ENCODE data around the gene SPRY4.
A peak's percentile ranks its signal among the peaks of the same experiment; 100 is the strongest.

SPRY4 gene

GRCh38 chr5:142322403-142322746 lies 2.4 kb downstream of the SPRY4 start:
- DNase-seq: no peak
- Histone ChIP-seq H3K4me1 (ENCODE audit: control insufficient read depth, insufficient read depth, low read depth, low read length) (peaks cover 28% of the 10 kb centered on the region), H3K23ac (ENCODE audit: low read length in 2 of 2) (peak overlapping the region in 1 of 2 experiments; percentile 18), H4K91ac (ENCODE audit: low read length) (no peak overlapping the region), H2BK12ac (ENCODE audit: low read length in 2 of 2) (no peak overlapping the region), H3K79me1 (replicated peaks; ENCODE audit: low read length, poor library complexity, severe bottlenecking) (no peaks in the 10 kb centered on the region), H3K27ac (ENCODE audit: low read length, poor library complexity, severe bottlenecking) (peak overlapping the region; percentile 92), H3K4me2 (ENCODE audit: low read length, poor library complexity, severe bottlenecking) (peak overlapping the region; percentile 54), H2AK5ac (ENCODE audit: low read length, severe bottlenecking) (no peak overlapping the region), H3K27me3 (ENCODE audit: control insufficient read depth in 1 of 2, insufficient read depth in 1 of 2, low read length in 2 of 2) (no peaks in the 10 kb centered on the region), H4K8ac (ENCODE audit: low read length) (no peak overlapping the region), H3K14ac (ENCODE audit: low read length in 2 of 2) (peak overlapping the region in 1 of 2 experiments; percentile 12), H3K4me3 (ENCODE audit: insufficient read depth in 1 of 2, low read depth in 1 of 2, low read length in 2 of 2) (peak overlapping the region in 1 of 2 experiments; percentile 97), H3K18ac (ENCODE audit: low read depth in 1 of 2, low read length in 2 of 2) (peak overlapping the region; percentile 5 to 11), H3K4ac (ENCODE audit: low read depth in 1 of 2, low read length in 2 of 2) (peak overlapping the region in 1 of 2 experiments; percentile 1), H2BK15ac (ENCODE audit: low read depth, poor library complexity, severe bottlenecking) (no peak overlapping the region), H3K9me3 (ENCODE audit: control insufficient read depth, low read length) (no peaks in the 10 kb centered on the region), H3K36me3 (ENCODE audit: control insufficient read depth in 1 of 2, insufficient read depth in 2 of 2, low read depth in 1 of 2, low read length in 2 of 2) (peaks cover 0 to 3% of the 10 kb centered on the region in 2 experiments), H3K9ac (ENCODE audit: low read length) (peak overlapping the region; percentile 97), H2BK5ac (ENCODE audit: low read depth, low read length, poor library complexity, severe bottlenecking) (no peak overlapping the region), H2BK120ac (ENCODE audit: low read depth, low read length) (no peak overlapping the region), H2AFZ (ENCODE audit: low read depth, low read length) (no peak overlapping the region)
- no CpG with 5 or more reads among the region's 5 CpGs for WGBS

GRCh38 chr5:142320851-142321560 lies 3.8 kb downstream of the SPRY4 start:
- peak overlapping the region; percentile 1 to 97 for H3K4me3 ChIP-seq (ENCODE audit: insufficient read depth in 1 of 2, low read depth in 1 of 2, low read length in 2 of 2)
- no peaks in the 10 kb centered on the region for H3K9me3 ChIP-seq (ENCODE audit: control insufficient read depth, low read length)
- peak overlapping the region; percentile 14 for H4K91ac ChIP-seq (ENCODE audit: low read length)
- 1% methylated on average over 8 of the region's 8 CpGs for WGBS
- H3K27me3 ChIP-seq (ENCODE audit: control insufficient read depth in 1 of 2, insufficient read depth in 1 of 2, low read length in 2 of 2): no peaks in the 10 kb centered on the region
- peak overlapping the region; percentile 17 to 70 for H3K18ac ChIP-seq (ENCODE audit: low read depth in 1 of 2, low read length in 2 of 2)
- H2AK5ac ChIP-seq (ENCODE audit: low read length, severe bottlenecking): no peak overlapping the region
- H4K8ac ChIP-seq (ENCODE audit: low read length): peak overlapping the region; percentile 50
- H2BK120ac ChIP-seq (ENCODE audit: low read depth, low read length): no peak overlapping the region
- peak overlapping the region; percentile 69 for H3K4me2 ChIP-seq (ENCODE audit: low read length, poor library complexity, severe bottlenecking)
- H3K79me1 ChIP-seq (replicated peaks; ENCODE audit: low read length, poor library complexity, severe bottlenecking): no peaks in the 10 kb centered on the region
- peak; percentile 41 for DNase-seq
- no peak overlapping the region for H2BK12ac ChIP-seq (ENCODE audit: low read length in 2 of 2)
- peaks cover 5 to 6% of the 10 kb centered on the region in 2 experiments for H3K36me3 ChIP-seq (ENCODE audit: control insufficient read depth in 1 of 2, insufficient read depth in 2 of 2, low read depth in 1 of 2, low read length in 2 of 2)
- peak overlapping the region; percentile 97 for H3K9ac ChIP-seq (ENCODE audit: low read length)
- H3K27ac ChIP-seq (ENCODE audit: low read length, poor library complexity, severe bottlenecking): peak overlapping the region; percentile 15
- H2AFZ ChIP-seq (ENCODE audit: low read depth, low read length): no peak overlapping the region
- no peak overlapping the region for H2BK15ac ChIP-seq (ENCODE audit: low read depth, poor library complexity, severe bottlenecking)
- peak overlapping the region in 1 of 2 experiments; percentile 95 for H3K14ac ChIP-seq (ENCODE audit: low read length in 2 of 2)
- no peak overlapping the region for H2BK5ac ChIP-seq (ENCODE audit: low read depth, low read length, poor library complexity, severe bottlenecking)
- peak overlapping the region in 1 of 2 experiments; percentile 29 for H3K23ac ChIP-seq (ENCODE audit: low read length in 2 of 2)
- no peak overlapping the region for H3K4ac ChIP-seq (ENCODE audit: low read depth in 1 of 2, low read length in 2 of 2)
- H3K4me1 ChIP-seq (ENCODE audit: control insufficient read depth, insufficient read depth, low read depth, low read length): peaks cover 31% of the 10 kb centered on the region

- H3K27me3 ChIP-seq (ENCODE audit: control insufficient read depth in 1 of 2, insufficient read depth in 1 of 2, low read length in 2 of 2): no peaks in the 10 kb centered on the region
- peak overlapping the region; percentile 97 for H3K9ac ChIP-seq (ENCODE audit: low read length)
- peaks cover 31% of the 10 kb centered on the region for H3K4me1 ChIP-seq (ENCODE audit: control insufficient read depth, insufficient read depth, low read depth, low read length)
- peak overlapping the region; percentile 69 for H3K4me2 ChIP-seq (ENCODE audit: low read length, poor library complexity, severe bottlenecking)
- H2AK5ac ChIP-seq (ENCODE audit: low read length, severe bottlenecking): no peak overlapping the region
- no peak overlapping the region for H3K14ac ChIP-seq (ENCODE audit: low read length in 2 of 2)
- H3K18ac ChIP-seq (ENCODE audit: low read depth in 1 of 2, low read length in 2 of 2): peak overlapping the region; percentile 35 to 57
- H3K4me3 ChIP-seq (ENCODE audit: insufficient read depth in 1 of 2, low read depth in 1 of 2, low read length in 2 of 2): peak overlapping the region in 1 of 2 experiments; percentile 97
- no peaks in the 10 kb centered on the region for H3K79me1 ChIP-seq (replicated peaks; ENCODE audit: low read length, poor library complexity, severe bottlenecking)
- no peak overlapping the region for H3K4ac ChIP-seq (ENCODE audit: low read depth in 1 of 2, low read length in 2 of 2)
- no peak overlapping the region for H2AFZ ChIP-seq (ENCODE audit: low read depth, low read length)
- 6% methylated on average over 2 of the region's 4 CpGs for WGBS
- DNase-seq: peak; percentile 41
- H3K27ac ChIP-seq (ENCODE audit: low read length, poor library complexity, severe bottlenecking): peak overlapping the region; percentile 1
- no peak overlapping the region for H2BK15ac ChIP-seq (ENCODE audit: low read depth, poor library complexity, severe bottlenecking)
- peak overlapping the region; percentile 50 for H2BK120ac ChIP-seq (ENCODE audit: low read depth, low read length)
- H4K91ac ChIP-seq (ENCODE audit: low read length): no peak overlapping the region
- no peak overlapping the region for H2BK5ac ChIP-seq (ENCODE audit: low read depth, low read length, poor library complexity, severe bottlenecking)
- no peak overlapping the region for H3K23ac ChIP-seq (ENCODE audit: low read length in 2 of 2)
- H4K8ac ChIP-seq (ENCODE audit: low read length): no peak overlapping the region
- no peaks in the 10 kb centered on the region for H3K9me3 ChIP-seq (ENCODE audit: control insufficient read depth, low read length)
- H2BK12ac ChIP-seq (ENCODE audit: low read length in 2 of 2): no peak overlapping the region
- peaks cover 5 to 6% of the 10 kb centered on the region in 2 experiments for H3K36me3 ChIP-seq (ENCODE audit: control insufficient read depth in 1 of 2, insufficient read depth in 2 of 2, low read depth in 1 of 2, low read length in 2 of 2)
Measured at GRCh38 chr5:142320430-142320738, 4.4 kb downstream of the SPRY4 start.

GRCh38 chr5:142319560-142320429 lies 5.0 kb downstream of the SPRY4 start:
- H3K79me1 ChIP-seq (replicated peaks; ENCODE audit: low read length, poor library complexity, severe bottlenecking): no peaks in the 10 kb centered on the region
- peak overlapping the region; percentile 69 for H3K4me2 ChIP-seq (ENCODE audit: low read length, poor library complexity, severe bottlenecking)
- no peak overlapping the region for H2AK5ac ChIP-seq (ENCODE audit: low read length, severe bottlenecking)
- H3K27me3 ChIP-seq (ENCODE audit: control insufficient read depth in 1 of 2, insufficient read depth in 1 of 2, low read length in 2 of 2): no peaks in the 10 kb centered on the region
- peak overlapping the region in 1 of 2 experiments; percentile 97 for H3K4me3 ChIP-seq (ENCODE audit: insufficient read depth in 1 of 2, low read depth in 1 of 2, low read length in 2 of 2)
- WGBS: 49% methylated on average over 4 of the region's 7 CpGs
- H3K9me3 ChIP-seq (ENCODE audit: control insufficient read depth, low read length): no peaks in the 10 kb centered on the region
- no peak overlapping the region for H3K23ac ChIP-seq (ENCODE audit: low read length in 2 of 2)
- H3K27ac ChIP-seq (ENCODE audit: low read length, poor library complexity, severe bottlenecking): no peak overlapping the region
- peak overlapping the region; percentile 43 for H4K91ac ChIP-seq (ENCODE audit: low read length)
- no peak overlapping the region for H2AFZ ChIP-seq (ENCODE audit: low read depth, low read length)
- peaks cover 32% of the 10 kb centered on the region for H3K4me1 ChIP-seq (ENCODE audit: control insufficient read depth, insufficient read depth, low read depth, low read length)
- peak overlapping the region; percentile 0 to 24 for H3K4ac ChIP-seq (ENCODE audit: low read depth in 1 of 2, low read length in 2 of 2)
- peak; percentile 77 for DNase-seq
- peak overlapping the region; percentile 50 for H2BK120ac ChIP-seq (ENCODE audit: low read depth, low read length)
- peak overlapping the region; percentile 45 to 57 for H3K18ac ChIP-seq (ENCODE audit: low read depth in 1 of 2, low read length in 2 of 2)
- H3K14ac ChIP-seq (ENCODE audit: low read length in 2 of 2): peak overlapping the region in 1 of 2 experiments; percentile 0
- H3K36me3 ChIP-seq (ENCODE audit: control insufficient read depth in 1 of 2, insufficient read depth in 2 of 2, low read depth in 1 of 2, low read length in 2 of 2): peaks cover 5 to 9% of the 10 kb centered on the region in 2 experiments
- H2BK5ac ChIP-seq (ENCODE audit: low read depth, low read length, poor library complexity, severe bottlenecking): no peak overlapping the region
- H3K9ac ChIP-seq (ENCODE audit: low read length): peak overlapping the region; percentile 97
- H2BK12ac ChIP-seq (ENCODE audit: low read length in 2 of 2): no peak overlapping the region
- H4K8ac ChIP-seq (ENCODE audit: low read length): no peak overlapping the region
- no peak overlapping the region for H2BK15ac ChIP-seq (ENCODE audit: low read depth, poor library complexity, severe bottlenecking)
